A673 (cell line): ENCODE measurements around the gene SERTAD2.

Source experiments
- EZH2 ChIP-seq: fragments of 200-600 bp; sonication (generic); IDR thresholded peaks from 2 replicates; pipeline ENCODE4 v1.6.1; 2017; ENCODE audit warnings: borderline replicate concordance, low read depth, mild to moderate bottlenecking, mixed read lengths, antibody characterized with exemption, low read length; ENCODE audit not compliant: poor library complexity, severe bottlenecking
- TF ChIP-seq, protein P1 (sequence below): fragments of 300-800, 200-600 bp; sonication (generic); conservative IDR thresholded peaks from 2 replicates; pipeline ENCODE4 v1.5.1; 2017; ENCODE audit warnings: low read depth, mild to moderate bottlenecking, antibody characterized with exemption, low read length, moderate library complexity, mixed read lengths

DNA sequence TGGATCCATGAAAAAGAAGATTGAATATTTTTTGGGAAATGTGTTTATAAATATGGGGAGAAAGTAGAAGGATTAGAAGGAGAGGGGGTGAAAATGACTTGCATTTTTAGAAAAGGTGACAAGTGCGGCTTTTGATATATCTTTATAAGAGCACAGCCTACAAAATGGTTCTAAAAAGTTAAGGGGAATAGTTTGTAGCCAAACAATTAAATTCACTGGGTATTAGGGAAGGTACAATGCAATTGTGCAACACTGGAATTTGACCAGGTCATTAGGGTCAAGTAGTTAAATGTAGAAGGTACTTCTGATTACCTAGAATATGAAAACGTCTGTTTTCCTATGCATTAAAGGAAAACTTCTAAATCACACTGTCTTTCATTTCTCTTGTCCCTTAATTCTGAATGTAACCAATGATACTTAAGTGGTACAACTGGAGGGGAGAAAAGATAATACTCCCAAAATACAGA, 44.5 kb upstream of the SERTAD2 start:
- no peak for TF ChIP-seq EZH2
- TF ChIP-seq, protein P1, sequence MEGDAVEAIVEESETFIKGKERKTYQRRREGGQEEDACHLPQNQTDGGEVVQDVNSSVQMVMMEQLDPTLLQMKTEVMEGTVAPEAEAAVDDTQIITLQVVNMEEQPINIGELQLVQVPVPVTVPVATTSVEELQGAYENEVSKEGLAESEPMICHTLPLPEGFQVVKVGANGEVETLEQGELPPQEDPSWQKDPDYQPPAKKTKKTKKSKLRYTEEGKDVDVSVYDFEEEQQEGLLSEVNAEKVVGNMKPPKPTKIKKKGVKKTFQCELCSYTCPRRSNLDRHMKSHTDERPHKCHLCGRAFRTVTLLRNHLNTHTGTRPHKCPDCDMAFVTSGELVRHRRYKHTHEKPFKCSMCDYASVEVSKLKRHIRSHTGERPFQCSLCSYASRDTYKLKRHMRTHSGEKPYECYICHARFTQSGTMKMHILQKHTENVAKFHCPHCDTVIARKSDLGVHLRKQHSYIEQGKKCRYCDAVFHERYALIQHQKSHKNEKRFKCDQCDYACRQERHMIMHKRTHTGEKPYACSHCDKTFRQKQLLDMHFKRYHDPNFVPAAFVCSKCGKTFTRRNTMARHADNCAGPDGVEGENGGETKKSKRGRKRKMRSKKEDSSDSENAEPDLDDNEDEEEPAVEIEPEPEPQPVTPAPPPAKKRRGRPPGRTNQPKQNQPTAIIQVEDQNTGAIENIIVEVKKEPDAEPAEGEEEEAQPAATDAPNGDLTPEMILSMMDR: no peak
